Pancreas (tissue), 10 donors: ENCODE measurements around the gene HSP90AB1. TPM values are rescaled to one million over a fixed set of nuclear protein-coding genes. Genes with fewer than 3 reads are reported as not detected.
A peak's percentile ranks its signal among the peaks of the same experiment; 100 is the strongest.

ENCODE experiments used
- ATAC-seq, 4 donors: fragments of 200-7000 bp; cut with Tn5 transposase; one replicate each; pipeline versions ENCODE4 v1.8.0 to v1.9.1; 2020; ENCODE audit warnings: mild to moderate bottlenecking in 4 of 4, moderate library complexity in 4 of 4
- DNase-seq, 6 donors: peaks; one replicate each; pipeline ENCODE4 v3.0.0-alpha.2; 2020
- FAIRE-seq: peaks from 2 replicates; lab custom pipeline; 2012; peaks lifted over from hg19 to GRCh38; lab: Jason Lieb, UNC
- H3K27ac ChIP-seq, 4 donors: fragments of 200-600 bp; sonication (generic); 1 replicate in 3 of 4; 2 replicates in 1 of 4; pipeline versions ENCODE4 v1.5.0 to v1.8.0; 2020
- H3K27me3 ChIP-seq, 4 donors: fragments of 200-600 bp; one replicate each; pipeline ENCODE4 v1.8.0; 2021
- H3K36me3 ChIP-seq, 3 donors: fragments of 200-600 bp; sonication (generic) in 1 of 3; one replicate each; pipeline versions ENCODE4 v1.5.0 to v1.8.0; 2020 to 2021
- H3K4me1 ChIP-seq, 3 donors: fragments of 200-600 bp; one replicate each; pipeline ENCODE4 v1.8.0; 2021
- H3K4me3 ChIP-seq, 4 donors: fragments of 200-600 bp; sonication (generic) in 2 of 4; one replicate each; pipeline versions ENCODE4 v1.5.0 to v1.8.0; 2020 to 2021
- H3K9me3 ChIP-seq, 4 donors: fragments of 200-600 bp; one replicate each; pipeline ENCODE4 v1.8.0; 2021
- WGBS, 2 donors: extraction: QIAGEN DNeasy Blood & Tissue Kit; methylation state at CpG; one replicate each; pipeline ENCODE4 v1.1.7; 2013; 5-methylcytosine and 5-hydroxymethylcytosine counted together
- intact Hi-C, 3 donors: fragments of 100-400 bp; cut with DNase I; formaldehyde crosslinking; loops; one replicate each; pipeline versions ENCODE4 v1.11.1 to v1.14.2; 2022
- polyA plus RNA-seq, 2 donors: library from polyadenylated mRNA; stranded (reverse); fragments of 200-250 nt; gene quantifications; one replicate each; pipeline ENCODE4 v1.2.3, GENCODE V29; 2013
- total RNA-seq, 6 donors: library from RNA; stranded (reverse); fragmentation: NEBNext Ultra II Directional in 4 of 6; extraction: Animal tissue kit (Norgen Biotek cat#: 25700) in 4 of 6; gene quantifications; one replicate each; pipeline versions ENCODE4 v1.2.1 to v1.2.4, GENCODE V29; 2021 to 2023
- TF ChIP-seq, protein P1 (sequence below), 4 donors: fragments of 200-600 bp; sonication (generic) in 3 of 4; IDR thresholded peaks; one replicate each; pipeline versions ENCODE4 v1.5.0 to v1.8.0; 2021; ENCODE audit warnings: antibody characterized with exemption in 4 of 4
- donor health status: healthy with polysubstance abuse.
- donor health status: DM: no; HTN: no; CAD: no; lungs with moderate emphysema.
- donor health status: DM: no; HTN: no; CAD: no.
- donor health status: control.
- donor health status: control.
- donor health status: Bipolar disorder and iron deficiency.
- donor health status: DM: yes; HTN: yes; CAD: no.
- donor health status: DM: no; HTN: no; CAD: no.
- donor health status: DM: no; HTN: no; CAD: no.
- donor health status: DM: yes; HTN: yes; CAD: no.

HSP90AB1 gene
- total and polyA plus RNA-seq, 8 donors = 145 to 577 (median 434) TPM

DNA sequence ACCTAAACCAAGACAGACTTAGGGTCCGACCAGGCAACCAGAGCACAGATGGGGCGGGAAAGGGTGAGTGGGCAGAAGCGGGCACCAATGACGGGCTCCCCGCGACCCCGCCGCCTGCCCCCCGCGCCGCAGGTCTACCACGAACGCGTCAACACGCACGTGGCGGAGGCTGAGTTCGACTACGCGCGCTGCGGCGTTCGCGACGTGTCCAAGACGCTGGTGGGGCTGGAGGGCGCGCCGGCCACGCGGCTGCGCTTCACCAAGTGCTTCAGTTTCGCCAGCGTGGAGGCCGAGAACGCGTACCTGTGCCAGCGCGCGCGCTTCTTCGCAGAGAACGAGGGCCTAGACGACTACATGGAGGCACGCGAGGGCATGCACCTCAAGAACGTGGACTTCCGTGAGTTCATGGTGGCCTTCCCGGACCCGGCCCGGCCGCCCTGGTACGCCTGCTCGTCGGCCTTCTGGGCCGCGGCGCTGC is 28.4 kb downstream of the HSP90AB1 start:
- no peaks in the 10 kb centered on the region for H3K9me3 ChIP-seq
- FAIRE-seq (no peak), ATAC-seq (no peak), DNase-seq (peak in 1 of 6 donors; percentile 57)
- H3K36me3 ChIP-seq = no peaks in the 10 kb centered on the region
- TF ChIP-seq, protein P1, sequence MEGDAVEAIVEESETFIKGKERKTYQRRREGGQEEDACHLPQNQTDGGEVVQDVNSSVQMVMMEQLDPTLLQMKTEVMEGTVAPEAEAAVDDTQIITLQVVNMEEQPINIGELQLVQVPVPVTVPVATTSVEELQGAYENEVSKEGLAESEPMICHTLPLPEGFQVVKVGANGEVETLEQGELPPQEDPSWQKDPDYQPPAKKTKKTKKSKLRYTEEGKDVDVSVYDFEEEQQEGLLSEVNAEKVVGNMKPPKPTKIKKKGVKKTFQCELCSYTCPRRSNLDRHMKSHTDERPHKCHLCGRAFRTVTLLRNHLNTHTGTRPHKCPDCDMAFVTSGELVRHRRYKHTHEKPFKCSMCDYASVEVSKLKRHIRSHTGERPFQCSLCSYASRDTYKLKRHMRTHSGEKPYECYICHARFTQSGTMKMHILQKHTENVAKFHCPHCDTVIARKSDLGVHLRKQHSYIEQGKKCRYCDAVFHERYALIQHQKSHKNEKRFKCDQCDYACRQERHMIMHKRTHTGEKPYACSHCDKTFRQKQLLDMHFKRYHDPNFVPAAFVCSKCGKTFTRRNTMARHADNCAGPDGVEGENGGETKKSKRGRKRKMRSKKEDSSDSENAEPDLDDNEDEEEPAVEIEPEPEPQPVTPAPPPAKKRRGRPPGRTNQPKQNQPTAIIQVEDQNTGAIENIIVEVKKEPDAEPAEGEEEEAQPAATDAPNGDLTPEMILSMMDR (IDR thresholded peaks at IDR 0.05) = no peak
- H3K4me1 ChIP-seq = peaks cover 0 to 3% (median 0%) of the 10 kb centered on the region in 3 donors
- no peak overlapping the region for H3K27ac ChIP-seq
- H3K4me3 ChIP-seq = peak overlapping the region in 2 of 4 donors; percentile 10 to 43
- intact Hi-C loops = no loop called here
- WGBS, 2 donors = 57 to 73% methylated on average over 59 of the region's 59 CpGs
- peaks cover 0 to 9% (median 3%) of the 10 kb centered on the region in 4 donors for H3K27me3 ChIP-seq

DNA sequence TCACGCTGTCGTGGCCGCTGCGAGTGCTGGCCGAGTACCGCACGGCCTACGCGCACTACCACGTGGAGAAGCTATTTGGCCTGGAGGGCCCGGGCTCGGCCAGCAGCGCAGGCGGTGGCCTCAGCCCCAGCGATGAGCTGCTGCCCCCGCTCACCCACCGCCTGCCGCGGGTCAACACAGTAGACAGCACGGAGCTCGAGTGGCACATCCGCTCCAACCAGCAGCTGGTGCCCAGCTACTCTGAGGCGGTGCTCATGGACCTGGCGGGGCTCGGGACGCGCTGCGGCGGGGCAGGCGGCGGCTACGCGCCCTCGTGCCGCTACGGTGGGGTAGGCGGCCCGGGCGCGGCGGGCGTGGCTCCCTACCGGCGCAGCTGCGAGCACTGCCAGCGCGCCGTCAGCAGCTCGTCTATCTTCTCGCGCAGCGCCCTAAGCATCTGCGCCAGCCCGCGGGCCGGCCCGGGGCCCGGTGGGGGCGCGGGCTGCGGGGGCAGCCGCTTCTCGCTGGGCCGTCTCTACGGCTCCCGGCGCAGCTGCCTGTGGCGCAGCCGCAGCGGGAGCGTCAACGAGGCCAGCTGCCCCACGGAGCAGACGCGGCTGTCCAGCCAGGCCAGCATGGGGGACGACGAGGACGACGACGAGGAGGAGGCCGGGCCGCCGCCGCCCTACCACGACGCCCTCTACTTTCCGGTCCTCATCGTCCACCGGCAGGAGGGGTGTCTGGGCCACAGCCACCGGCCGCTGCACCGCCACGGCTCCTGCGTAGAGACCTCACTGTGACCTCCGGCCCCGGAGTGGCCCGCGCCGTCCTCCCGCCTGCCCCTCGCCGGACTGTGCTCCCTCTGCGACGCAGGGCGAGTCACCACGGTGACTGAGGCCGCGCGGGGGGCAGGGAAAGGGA is 29.1 kb downstream of the HSP90AB1 start:
- no peak overlapping the region for H3K27ac ChIP-seq
- H3K9me3 ChIP-seq = no peaks in the 10 kb centered on the region
- H3K4me1 ChIP-seq = peaks cover 0 to 3% (median 0%) of the 10 kb centered on the region in 3 donors
- ATAC-seq (peak; percentile 42 to 78 (median 71)), DNase-seq (peak in 2 of 6 donors; percentile 69 to 75), FAIRE-seq (no peak)
- peaks cover 0 to 9% (median 3%) of the 10 kb centered on the region in 4 donors for H3K27me3 ChIP-seq
- TF ChIP-seq, protein P1 (IDR thresholded peaks at IDR 0.05) = no peak
- 11 to 14% methylated on average over 101 to 109 of the region's 109 CpGs for WGBS, 2 donors
- intact Hi-C loops = no loop called here
- peak overlapping the region in 3 of 4 donors; percentile 10 to 43 (median 26) for H3K4me3 ChIP-seq
- no peaks in the 10 kb centered on the region for H3K36me3 ChIP-seq

DNA sequence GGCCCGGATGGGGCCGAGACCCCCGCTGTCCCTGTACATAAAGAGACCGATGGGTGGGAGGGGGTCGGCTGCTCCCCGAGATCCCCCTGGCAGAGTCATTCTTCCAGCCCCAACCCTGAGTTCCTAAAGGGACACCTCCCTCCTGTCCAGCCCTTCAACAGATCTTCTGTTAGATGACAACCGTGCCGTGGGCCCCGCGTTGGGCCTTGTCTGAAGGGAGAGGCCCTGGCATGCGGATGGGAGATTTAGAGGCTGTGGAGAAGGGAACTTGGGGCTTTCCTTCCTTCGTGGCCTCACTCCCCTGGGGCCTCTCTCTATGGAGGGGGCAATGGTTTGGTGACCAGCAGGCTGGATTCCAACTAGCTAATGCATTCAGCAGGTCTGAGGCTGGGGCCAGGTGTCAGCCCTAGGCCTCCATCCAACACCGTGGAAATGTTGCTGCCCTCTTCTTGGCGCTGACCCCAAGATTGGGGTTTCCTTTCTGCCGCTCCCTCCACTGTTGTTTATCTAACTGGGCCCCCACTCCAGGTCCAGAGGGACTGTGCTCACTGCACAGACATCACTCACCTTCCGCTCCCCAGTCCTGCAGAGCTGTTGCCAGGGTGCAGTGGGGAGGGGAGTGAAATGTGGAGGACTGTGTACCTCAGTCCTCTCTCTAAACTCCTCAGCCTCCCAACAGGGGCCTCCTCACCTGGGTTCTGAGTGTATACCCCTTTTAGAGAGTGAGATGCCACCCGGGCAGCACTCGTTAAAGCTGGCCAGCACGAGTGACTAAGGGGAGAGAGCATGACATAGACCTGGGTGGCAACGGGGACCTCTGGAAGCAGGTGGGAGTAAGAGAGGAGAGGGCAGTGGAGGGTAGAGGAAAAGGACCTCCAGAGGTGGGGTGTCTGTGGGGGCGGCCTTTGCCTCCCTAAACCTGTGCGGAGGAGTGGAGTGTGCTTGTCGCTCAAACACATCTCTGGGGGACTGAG is 30.1 kb downstream of the HSP90AB1 start:
- TF ChIP-seq, protein P1 (IDR thresholded peaks at IDR 0.05) = no peak
- intact Hi-C loops = no loop called here
- 78 to 80% methylated on average over 23 of the region's 23 CpGs for WGBS, 2 donors
- Histone ChIP-seq H3K27ac (no peak overlapping the region), H3K9me3 (no peaks in the 10 kb centered on the region), H3K36me3 (no peaks in the 10 kb centered on the region), H3K27me3 (peaks cover 0 to 9% (median 3%) of the 10 kb centered on the region in 4 donors), H3K4me3 (no peak overlapping the region), H3K4me1 (peaks cover 0 to 3% (median 0%) of the 10 kb centered on the region in 3 donors)
- no peak for ATAC-seq
- peak in 1 of 6 donors; percentile 40 for DNase-seq
- FAIRE-seq = no peak

DNA sequence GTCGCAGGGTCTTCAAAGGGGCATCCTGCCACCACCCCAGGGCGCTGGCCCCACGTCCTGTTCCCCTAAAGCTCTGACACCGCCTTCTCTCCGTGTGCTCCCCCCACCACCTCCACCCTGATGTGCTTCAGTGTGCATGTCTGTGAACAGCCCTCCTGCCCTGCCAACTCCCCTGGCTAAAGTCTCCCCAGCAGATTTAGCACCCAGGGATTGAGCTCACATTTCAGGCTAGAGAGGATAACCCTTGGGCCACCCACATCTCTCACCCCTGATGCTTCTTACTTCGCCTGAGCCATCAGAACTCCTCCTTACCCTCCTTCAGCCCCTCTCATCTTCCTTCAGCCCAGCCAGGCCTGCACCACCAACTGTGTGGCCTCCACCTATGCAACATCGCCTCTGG is 30.9 kb downstream of the HSP90AB1 start:
- 70 to 84% methylated on average over 7 of the region's 7 CpGs for WGBS, 2 donors
- no peak overlapping the region for H3K27ac ChIP-seq
- H3K4me3 ChIP-seq = no peak overlapping the region
- intact Hi-C loops = no loop called here
- TF ChIP-seq, protein P1 (IDR thresholded peaks at IDR 0.05) = no peak
- ATAC-seq (no peak), DNase-seq (peak in 1 of 6 donors; percentile 19), FAIRE-seq (no peak)
- peaks cover 0 to 9% (median 3%) of the 10 kb centered on the region in 4 donors for H3K27me3 ChIP-seq
- no peaks in the 10 kb centered on the region for H3K36me3 ChIP-seq
- no peaks in the 10 kb centered on the region for H3K9me3 ChIP-seq
- H3K4me1 ChIP-seq = peaks cover 0 to 3% (median 0%) of the 10 kb centered on the region in 3 donors
